GM12878 (cell line): Measurements from ENCODE around the gene CADPS. TPM values are rescaled to one million over a fixed set of nuclear protein-coding genes. Genes with fewer than 3 reads are reported as not detected.

ENCODE experiments used
- ATAC-seq: fragments of 200-7000 bp; cut with Tn5 transposase; 3 replicates; pipeline ENCODE4 v1.9.1; 2020; ENCODE audit warnings: mild to moderate bottlenecking, moderate library complexity
- BruUV-seq: library from RNA; stranded (reverse); fragments of 400-500 nt; replicated peaks from 2 replicates; lab custom pipeline; 2021; lab: Mats Ljungman, UMichigan
- CTCF ChIA-PET: fragments of 300-600 bp; sonication (Branson Sonifier 250); formaldehyde crosslinking; extraction: SDS; loops from one replicate; lab custom pipeline; 2021; ENCODE audit warnings: inconsistent platforms; lab: Yijun Ruan, JAX
- POLR2A ChIA-PET: fragments of 350-600 bp; formaldehyde crosslinking; extraction: SDS; loops from one replicate; lab custom pipeline; 2021; ENCODE audit warnings: inconsistent platforms; lab: Charles Lee
- RAD21 ChIA-PET: fragments of 300-600 bp; sonication (Branson Sonifier 250); formaldehyde crosslinking; loops from one replicate; lab custom pipeline; 2023; ENCODE audit warnings: antibody characterized with exemption; ENCODE audit not compliant: unreplicated experiment; lab: Charles Lee
- SMC1A ChIA-PET: fragments of 300-600 bp; sonication (Branson Sonifier 250); formaldehyde crosslinking; loops from one replicate; lab custom pipeline; 2023; ENCODE audit not compliant: unreplicated experiment, uncharacterized antibody; lab: Charles Lee
- DNase-seq: peaks from one replicate; pipeline ENCODE4 v3.0.0-alpha.2; 2011; ENCODE audit warnings: low read depth, low spot score
- FAIRE-seq: peaks from 3 replicates; lab custom pipeline; 2011; peaks lifted over from hg19 to GRCh38; lab: Jason Lieb, UNC
- H2AFZ ChIP-seq: 2 replicates; pipeline ENCODE4 v1.6.0; 2011; ENCODE audit warnings: low read depth, low read length, control low read depth; ENCODE audit not compliant: control insufficient read depth
- H3K27ac ChIP-seq: 2 replicates; pipeline ENCODE4 v1.5.1; 2011; ENCODE audit warnings: control low read depth; ENCODE audit not compliant: control insufficient read depth, insufficient read depth
- H3K27me3 ChIP-seq, 2 experiments: replicated peaks in 1 of 2; 2 replicates each; pipeline versions ENCODE4 v1.6.0 to v1.6.1; 2011; ENCODE audit warnings: low read length in 1 of 2; ENCODE audit not compliant: control insufficient read depth in 2 of 2, insufficient read depth in 2 of 2
- H3K36me3 ChIP-seq, 2 experiments: 2 replicates each; pipeline ENCODE4 v1.5.1; 2011; ENCODE audit warnings: low read length in 1 of 2; ENCODE audit not compliant: control insufficient read depth in 2 of 2, insufficient read depth in 2 of 2
- H3K4me1 ChIP-seq: 2 replicates; pipeline ENCODE4 v1.6.1; 2011; ENCODE audit warnings: mild to moderate bottlenecking, low read length, moderate library complexity, mixed read lengths; ENCODE audit not compliant: control insufficient read depth, insufficient read depth
- H3K4me2 ChIP-seq: 2 replicates; pipeline ENCODE4 v1.6.0; 2011; ENCODE audit warnings: control low read depth; ENCODE audit not compliant: control insufficient read depth, insufficient read depth
- H3K4me3 ChIP-seq: fragments of 200-600 bp; sonication (generic); 2 replicates; pipeline ENCODE4 v1.5.1; 2016
- H3K79me2 ChIP-seq: 2 replicates; pipeline ENCODE4 v1.6.0; 2011; ENCODE audit warnings: low read length; ENCODE audit not compliant: control insufficient read depth, insufficient read depth
- H3K9ac ChIP-seq: 2 replicates; pipeline ENCODE4 v1.8.0; 2011; ENCODE audit warnings: low read length, control low read depth, mixed read lengths; ENCODE audit not compliant: control insufficient read depth, insufficient read depth
- H3K9me3 ChIP-seq: replicated peaks from 3 replicates; pipeline ENCODE4 v1.5.1; 2011; ENCODE audit warnings: mild to moderate bottlenecking, low read length; ENCODE audit not compliant: control insufficient read depth, insufficient read depth
- H4K20me1 ChIP-seq: 2 replicates; pipeline ENCODE4 v1.6.0; 2011; ENCODE audit not compliant: control insufficient read depth, insufficient read depth
- BCL3 ChIP-seq: IDR thresholded peaks from 2 replicates; pipeline ENCODE4 v1.6.1; 2011; ENCODE audit warnings: borderline replicate concordance, low read depth, mild to moderate bottlenecking, moderate library complexity, low read length; ENCODE audit not compliant: insufficient read depth, poor library complexity, severe bottlenecking
- CHD4 ChIP-seq: fragments of 200-600 bp; sonication (generic); IDR thresholded peaks from 2 replicates; pipeline ENCODE4 v1.6.1; 2016; ENCODE audit warnings: mild to moderate bottlenecking
- CUX1 ChIP-seq: IDR thresholded peaks from 2 replicates; pipeline ENCODE4 v1.6.1; 2012; ENCODE audit warnings: improper control_type of control experiment, low read depth, low read length; ENCODE audit not compliant: insufficient replicate concordance
- MYC ChIP-seq: IDR thresholded peaks from 2 replicates; pipeline ENCODE4 v1.6.1; 2011; ENCODE audit warnings: mild to moderate bottlenecking, low read length, moderate library complexity, inconsistent platforms; ENCODE audit not compliant: insufficient read depth, insufficient replicate concordance, insufficient read length, severe bottlenecking
- NFXL1 ChIP-seq: fragments of 450-650 bp; IDR thresholded peaks from 2 replicates; pipeline ENCODE4 v1.6.1; 2017; ENCODE audit warnings: antibody characterized with exemption, mild to moderate bottlenecking, borderline replicate concordance
- PKNOX1 ChIP-seq: fragments of 450-650 bp; IDR thresholded peaks from 2 replicates; pipeline ENCODE4 v1.6.1; 2016; ENCODE audit warnings: mild to moderate bottlenecking
- RAD51 ChIP-seq: fragments of 450-650 bp; IDR thresholded peaks from 2 replicates; pipeline ENCODE4 v1.6.1; 2016; ENCODE audit warnings: moderate library complexity, mild to moderate bottlenecking, inconsistent platforms
- RBBP5 ChIP-seq: fragments of 200-600 bp; sonication (generic); conservative IDR thresholded peaks from 2 replicates; pipeline ENCODE4 v1.6.1; 2016
- SIN3A ChIP-seq: IDR thresholded peaks from 2 replicates; pipeline ENCODE4 v1.6.1; 2012; ENCODE audit warnings: low read depth, low read length, improper control_type of control experiment
- SPI1 ChIP-seq: IDR thresholded peaks from 2 replicates; pipeline ENCODE4 v1.6.1; 2011; ENCODE audit warnings: low read depth, mild to moderate bottlenecking, low read length, moderate library complexity, borderline replicate concordance; ENCODE audit not compliant: insufficient read depth
- SREBF2 ChIP-seq: IDR thresholded peaks from 2 replicates; pipeline ENCODE4 v1.6.1; 2012; ENCODE audit warnings: mild to moderate bottlenecking, low read length
- TBL1XR1 ChIP-seq: IDR thresholded peaks from 2 replicates; pipeline ENCODE4 v1.6.1; 2012; ENCODE audit warnings: low read depth, low read length, improper control_type of control experiment
- TCF12 ChIP-seq: IDR thresholded peaks from 2 replicates; pipeline ENCODE4 v1.6.1; 2011; ENCODE audit warnings: low read depth, mild to moderate bottlenecking, low read length
- ZBED1 ChIP-seq: IDR thresholded peaks from 2 replicates; pipeline ENCODE4 v1.6.1; 2016; ENCODE audit warnings: borderline replicate concordance
- ZNF24 ChIP-seq: fragments of 450-650 bp; IDR thresholded peaks from 2 replicates; pipeline ENCODE4 v1.6.1; 2017; ENCODE audit warnings: antibody characterized with exemption, mild to moderate bottlenecking
- ZNF274 ChIP-seq: IDR thresholded peaks from one replicate; pipeline ENCODE4 v1.8.0; 2011; ENCODE audit not compliant: insufficient read length, insufficient read depth
- ZSCAN29 ChIP-seq: fragments of 450-650 bp; IDR thresholded peaks from 2 replicates; pipeline ENCODE4 v1.6.1; 2017; ENCODE audit warnings: mild to moderate bottlenecking, moderate library complexity
- WGBS: methylation state at CpG from one replicate; pipeline ENCODE4 v1.1.6; 2016; ENCODE audit warnings: low lambda C conversion rate; ENCODE audit not compliant: insufficient replicate concordance, insufficient coverage; ENCODE audit errors: missing lambda C conversion rate; 5-methylcytosine and 5-hydroxymethylcytosine counted together
- in situ Hi-C: fragments of 300-500 bp; cut with MboI; formaldehyde crosslinking; loops from 9 replicates; pipeline ENCODE4 v1.14.3; 2018; ENCODE audit warnings: mixed read lengths
- intact Hi-C: fragments of 100-400 bp; cut with micrococcal nuclease; formaldehyde crosslinking; loops from one replicate; pipeline ENCODE4 v1.14.2; 2022; ENCODE audit not compliant: unreplicated experiment
- polyA plus RNA-seq, 11 experiments: library from polyadenylated mRNA; depleted of rRNA in 4 of 11; unstranded in 6 of 11; stranded (reverse) in 5 of 11; fragments of >200 nt; fragmentation: Nextera tagmentation in 4 of 11; fragmentation: Illumina TruSeq in 1 of 11; extraction: Ambion mirVana in 4 of 11; extraction: Trizol in 1 of 11; gene quantifications; 1 replicate in 1 of 11; 2 replicates in 10 of 11; pipeline versions ENCODE4 v1.2.1 to v1.2.3, GENCODE V29; 2011 to 2016; ENCODE audit warnings: inconsistent platforms in 2 of 11, missing spikeins in 2 of 11, low read depth in 1 of 11
- total RNA-seq, 4 experiments: library from RNA; depleted of rRNA in 3 of 4; stranded (reverse); fragments of >200 nt in 3 of 4; fragmentation: Illumina TruSeq in 1 of 4; extraction: Trizol in 1 of 4; gene quantifications; 2 replicates each; pipeline versions ENCODE4 v1.2.1 to v1.2.3, GENCODE V29; 2013 to 2021

The CADPS gene
- total and polyA plus RNA-seq, 10 of the 15 experiments (the other 5 are each of a cell fraction or from before 2014, with no cell fraction given) = 0.20 TPM; not detected in 9

GRCh38 chr3:62404321-62404720, 470.9 kb downstream of the CADPS start (continued):
- TF ChIP-seq CUX1 (no peak), PKNOX1 (no peak), TBL1XR1 (no peak), CHD4 (no peak), SPI1 (no peak)

- Histone ChIP-seq H3K9ac (no peak overlapping the region), H2AFZ (no peak overlapping the region), H3K27me3 (peaks cover 0 to 2% of the 10 kb centered on the region in 2 experiments; a peak in 2 of 4 replicates), H3K4me1 (no peaks in the 10 kb centered on the region), H3K4me3 (no peak overlapping the region), H4K20me1 (no peaks in the 10 kb centered on the region), H3K4me2 (no peak overlapping the region), H3K9me3 (no peaks in the 10 kb centered on the region), H3K36me3 (no peaks in the 10 kb centered on the region), H3K79me2 (no peaks in the 10 kb centered on the region), H3K27ac (no peak overlapping the region)
- DNase-seq (no peak), ATAC-seq (no peak), FAIRE-seq (no peak)
- ChIA-PET RAD21 (no interaction called here), CTCF (no interaction called here), SMC1A (no interaction called here), POLR2A (no interaction called here)
- TF ChIP-seq SREBF2 = no peak
- no peak for TF ChIP-seq ZNF274
- no peak for TF ChIP-seq TCF12
- TF ChIP-seq NFXL1 = no peak
- TF ChIP-seq ZSCAN29 = no peak
- no peak for TF ChIP-seq ZBED1
- no peak for TF ChIP-seq SIN3A
- TF ChIP-seq BCL3 = no peak
- no peak for TF ChIP-seq RBBP5
- no peak for TF ChIP-seq MYC
- TF ChIP-seq RAD51 = no peak
- no peak for TF ChIP-seq ZNF24
- 71% methylated on average over 3 of the region's 3 CpGs for WGBS
- in situ Hi-C loops = no loop called here
- intact Hi-C loops = no loop called here
- BruUV-seq = no TSS peak
Observed at GRCh38 chr3:62403765-62404164, 471.5 kb downstream of the CADPS start.
